Muscle of arm (tissue), 14 donors: ENCODE data around the gene AHSA1. TPM values are rescaled to one million over a fixed set of nuclear protein-coding genes. Genes with fewer than 3 reads are reported as not detected.
"Not testable (repeated sequence)": the region's sequence is repeated elsewhere in the genome, so short reads cannot be mapped to it uniquely, and the experiment has no call there.

Source experiments
- DNase-seq: peaks from one replicate; pipeline ENCODE4 v3.0.0-alpha.2; 2013
- long read RNA-seq, 11 donors: transcript quantifications; one replicate each; lab custom pipeline, GENCODE V29; 2026
- polyA plus RNA-seq, 12 donors: library from polyadenylated mRNA; unstranded; fragments of 120-200 nt; gene quantifications; one replicate each; pipeline ENCODE4 v1.2.1, GENCODE V29; 2013; ENCODE audit not compliant: insufficient read length in 12 of 12

The AHSA1 gene
- 100 to 1,000 TPM in 10 of 12 donors, 10 to 100 TPM in 1, not detected in 1; 95.4 to 171 (median 144) TPM for polyA plus RNA-seq
- long read RNA-seq, donor 1, transcript AHSA1-201 (9 exons, 1,402 nt) = major isoform, 21 of 29 reads
- long read RNA-seq, donor 1, partial matches to known transcripts = 6 of 29 reads
- long read RNA-seq, donor 1, other reads (novel, unspliced or antisense) = 0 of 29 reads
- long read RNA-seq, donor 2, transcript AHSA1-201 (9 exons, 1,402 nt) = major isoform, 33 of 39 reads
- long read RNA-seq, donor 2, partial matches to known transcripts = 0 of 39 reads
- long read RNA-seq, donor 2, other reads (novel, unspliced or antisense) = 0 of 39 reads
- long read RNA-seq, donor 3, transcript AHSA1-201 (9 exons, 1,402 nt) = major isoform, 19 of 26 reads
- long read RNA-seq, donor 3, transcript AHSA1-208 (2 exons, 832 nt) = minor isoform, 6 of 26 reads
- long read RNA-seq, donor 3, partial matches to known transcripts = 0 of 26 reads
- long read RNA-seq, donor 3, other reads (novel, unspliced or antisense) = 0 of 26 reads
- long read RNA-seq, donor 4, transcript AHSA1-201 (9 exons, 1,402 nt) = major isoform, 10 of 12 reads
- long read RNA-seq, donor 4, partial matches to known transcripts = 0 of 12 reads
- long read RNA-seq, donor 4, other reads (novel, unspliced or antisense) = 0 of 12 reads
- long read RNA-seq, donor 5, transcript AHSA1-201 (9 exons, 1,402 nt) = major isoform, 27 of 36 reads
- long read RNA-seq, donor 5, partial matches to known transcripts = 0 of 36 reads
- long read RNA-seq, donor 5, other reads (novel, unspliced or antisense) = 0 of 36 reads
- long read RNA-seq, donor 6, transcript AHSA1-201 (9 exons, 1,402 nt) = major isoform, 17 of 23 reads
- long read RNA-seq, donor 6, partial matches to known transcripts = 0 of 23 reads
- long read RNA-seq, donor 6, other reads (novel, unspliced or antisense) = 0 of 23 reads
- long read RNA-seq, donor 7, transcript AHSA1-201 (9 exons, 1,402 nt) = major isoform, 17 of 22 reads
- long read RNA-seq, donor 7, partial matches to known transcripts = 0 of 22 reads
- long read RNA-seq, donor 7, other reads (novel, unspliced or antisense) = 0 of 22 reads
- long read RNA-seq, donor 8, transcript AHSA1-201 (9 exons, 1,402 nt) = major isoform, 32 of 46 reads
- long read RNA-seq, donor 8, partial matches to known transcripts = 5 of 46 reads
- long read RNA-seq, donor 8, other reads (novel, unspliced or antisense) = 0 of 46 reads
- long read RNA-seq, donor 9, transcript AHSA1-201 (9 exons, 1,402 nt) = major isoform, 21 of 23 reads
- long read RNA-seq, donor 9, partial matches to known transcripts = 0 of 23 reads
- long read RNA-seq, donor 9, other reads (novel, unspliced or antisense) = 0 of 23 reads
- long read RNA-seq, donor 10, transcript AHSA1-201 (9 exons, 1,402 nt) = major isoform, 16 of 22 reads
- long read RNA-seq, donor 10, partial matches to known transcripts = 0 of 22 reads
- long read RNA-seq, donor 10, other reads (novel, unspliced or antisense) = 0 of 22 reads
- long read RNA-seq, donor 11, transcript AHSA1-201 (9 exons, 1,402 nt) = major isoform, 29 of 48 reads
- long read RNA-seq, donor 11, partial matches to known transcripts = 14 of 48 reads
- long read RNA-seq, donor 11, other reads (novel, unspliced or antisense) = 0 of 48 reads

DNA sequence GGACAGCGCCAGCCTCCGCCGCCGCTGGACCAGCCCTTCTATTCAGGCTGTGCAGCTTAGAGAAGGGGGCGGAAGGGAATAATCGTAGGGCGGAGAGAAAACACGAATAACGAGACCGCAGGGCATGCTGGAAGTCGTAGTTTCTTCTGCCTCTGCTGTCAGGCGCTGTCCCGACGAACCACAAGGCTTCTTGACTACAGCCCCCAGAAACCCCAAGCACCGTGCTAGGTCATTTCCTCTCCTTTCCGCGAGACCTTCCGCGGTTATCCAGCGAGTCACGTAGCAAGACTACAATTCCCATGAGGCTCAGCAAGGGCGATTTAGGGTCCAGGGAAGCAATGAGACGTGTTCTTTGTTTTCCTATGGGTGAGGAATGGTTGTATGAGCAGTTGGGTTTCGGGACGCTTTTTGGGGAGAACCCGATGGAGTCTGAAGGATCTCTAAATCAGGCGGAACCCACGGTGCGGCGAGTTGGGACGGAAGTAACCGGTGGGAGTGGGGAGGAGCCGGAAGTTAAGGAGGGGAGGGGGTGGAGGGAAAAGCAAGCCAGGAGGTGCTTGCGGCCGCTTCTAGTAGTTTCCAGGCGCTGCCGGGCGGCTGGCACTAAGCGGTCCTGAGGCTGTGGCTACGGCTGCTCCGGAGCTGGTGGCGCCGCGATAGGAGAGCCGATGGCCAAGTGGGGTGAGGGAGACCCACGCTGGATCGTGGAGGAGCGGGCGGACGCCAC, at the start of gene AHSA1, which contains the start of gene VIPAS39:
AHSA1 (plus strand) TSS at position 572 of the 727 bp plus-strand sequence; CDS start at position 669, 97 bp downstream.
VIPAS39 (minus strand) TSS at position 80 of the 727 bp plus-strand sequence. CDS start 3,499 bp downstream, outside the sequence.
- peak; percentile 98 for DNase-seq

DNA sequence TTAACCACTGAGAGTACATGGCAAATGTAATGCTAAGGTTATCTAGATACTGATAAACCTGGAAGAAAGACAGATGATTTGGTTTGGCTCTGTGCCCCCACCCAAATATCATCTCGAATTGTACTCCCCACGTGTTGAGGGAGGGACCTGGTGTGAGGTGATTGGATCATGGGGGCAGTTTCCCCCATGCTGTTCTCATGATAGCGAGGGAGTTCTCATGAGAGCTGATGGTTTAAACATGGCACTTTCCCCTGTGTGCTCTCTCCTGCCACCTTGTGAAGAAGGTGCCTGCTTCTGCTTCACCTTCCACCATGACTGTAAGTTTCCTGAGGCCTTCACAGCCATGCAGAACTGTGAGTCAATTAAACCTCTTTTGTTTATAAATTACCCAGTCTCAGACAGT, 48.8 kb upstream of the AHSA1 start:
- DNase-seq = no peak

DNA sequence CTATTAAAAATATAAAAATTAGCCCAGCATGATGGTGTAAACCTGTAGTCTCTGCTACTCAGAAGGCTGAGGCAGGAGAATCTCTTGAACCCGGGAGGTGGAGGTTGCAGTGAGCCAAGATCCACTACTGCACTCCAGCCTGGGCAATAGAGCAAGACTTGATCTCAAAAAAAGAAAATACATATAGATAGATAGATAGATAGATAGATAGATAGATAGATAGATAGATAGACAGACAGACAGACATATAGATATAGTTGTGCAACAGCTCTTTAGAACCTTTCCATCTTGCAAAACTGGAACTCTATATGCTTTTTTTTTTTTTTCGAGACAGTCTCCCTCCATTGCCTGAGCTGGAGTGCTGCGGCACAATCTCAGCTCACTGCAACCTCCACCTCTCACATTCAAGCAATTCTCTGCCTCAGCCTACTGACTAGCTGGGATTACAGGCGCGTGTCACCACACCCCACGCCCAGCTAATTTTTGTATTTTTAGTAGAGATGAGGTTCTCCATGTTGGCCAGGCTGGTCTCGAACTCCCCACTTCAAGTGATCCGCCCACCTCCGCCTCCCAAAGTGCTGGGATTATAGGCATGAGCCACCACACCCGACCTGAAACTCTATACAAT, 42.4 kb upstream of the AHSA1 start:
- DNase-seq = not testable (repeated sequence)

DNA sequence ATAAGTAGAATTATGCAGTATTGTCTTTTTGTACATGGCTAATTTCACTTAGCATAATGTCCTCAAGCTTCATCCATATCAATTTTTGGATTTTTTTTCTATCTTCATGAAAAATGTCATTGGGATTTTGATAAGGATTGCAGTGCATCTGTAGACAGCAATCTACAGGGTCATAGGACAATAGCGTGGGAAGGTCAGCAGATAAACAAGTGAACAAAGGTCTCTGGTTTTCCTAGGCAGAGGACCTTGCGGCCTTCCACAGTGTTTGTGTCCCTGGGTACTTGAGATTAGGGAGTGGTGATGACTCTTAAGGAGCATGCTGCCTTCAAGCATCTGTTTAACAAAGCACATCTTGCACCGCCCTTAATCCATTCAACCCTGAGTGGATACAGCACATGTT, 41.8 kb upstream of the AHSA1 start:
- DNase-seq = not testable (repeated sequence)

DNA sequence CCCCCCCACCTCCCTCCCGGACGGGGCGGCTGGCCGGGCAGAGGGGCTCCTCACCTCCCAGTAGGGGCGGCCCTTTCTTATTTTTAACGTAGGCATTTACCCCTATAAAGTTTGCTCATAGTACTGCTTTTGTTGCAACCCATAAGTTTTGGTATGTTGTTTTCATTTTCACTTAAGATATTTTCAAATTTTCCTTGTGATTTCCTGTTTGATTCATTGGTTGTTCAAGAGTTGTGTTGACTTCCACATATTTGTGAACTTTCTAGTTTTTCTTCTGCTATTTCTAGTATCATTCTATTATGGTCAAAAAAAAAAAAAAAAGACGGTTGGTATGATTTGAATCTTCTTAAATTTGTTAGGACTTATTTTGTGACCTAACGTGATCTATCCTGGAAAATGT, 41.1 kb upstream of the AHSA1 start:
- DNase-seq = no peak

DNA sequence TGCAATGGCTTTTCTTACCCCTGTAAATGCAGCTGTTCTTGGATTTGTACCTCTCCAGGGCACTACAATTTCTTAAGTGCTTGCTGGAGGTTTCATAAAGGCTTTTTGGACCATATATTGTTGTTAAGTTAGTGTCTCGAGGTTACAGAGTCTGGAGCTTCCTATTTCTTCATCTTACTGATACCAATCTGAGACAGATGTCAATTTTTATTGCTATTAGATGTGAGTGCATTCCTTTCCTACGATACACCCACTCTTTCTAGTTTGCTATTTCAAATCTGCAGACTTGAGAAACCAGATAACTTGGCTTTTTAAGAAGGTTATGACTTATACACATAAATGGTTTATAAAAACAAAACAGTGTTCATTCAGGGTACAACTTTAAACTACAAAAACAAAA, 36.7 kb upstream of the AHSA1 start:
- DNase-seq = no peak

DNA sequence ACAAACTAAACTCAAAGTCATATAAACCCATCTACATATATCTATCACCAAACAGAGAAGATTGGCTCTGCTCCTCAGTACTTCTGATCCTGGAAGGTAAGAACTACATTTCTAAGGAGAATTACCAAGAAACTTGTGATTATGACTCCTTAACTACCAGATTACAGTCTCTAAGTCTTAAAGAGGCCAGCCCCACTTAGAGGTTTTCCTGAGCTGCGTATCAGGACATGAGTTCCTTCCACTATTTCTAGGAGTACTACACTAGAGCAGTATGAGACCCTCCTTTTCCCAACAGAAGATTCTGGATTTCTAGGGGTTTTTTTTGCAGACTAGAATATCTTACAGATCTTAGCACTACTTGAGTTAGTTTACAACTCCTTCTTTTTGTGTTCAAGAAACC, 34.5 kb upstream of the AHSA1 start, which contains the start of gene NOXRED1:
NOXRED1 (minus strand) TSS at position 101 of the 400 bp plus-strand sequence. CDS start 634 bp downstream, outside the sequence.
- DNase-seq = no peak

DNA sequence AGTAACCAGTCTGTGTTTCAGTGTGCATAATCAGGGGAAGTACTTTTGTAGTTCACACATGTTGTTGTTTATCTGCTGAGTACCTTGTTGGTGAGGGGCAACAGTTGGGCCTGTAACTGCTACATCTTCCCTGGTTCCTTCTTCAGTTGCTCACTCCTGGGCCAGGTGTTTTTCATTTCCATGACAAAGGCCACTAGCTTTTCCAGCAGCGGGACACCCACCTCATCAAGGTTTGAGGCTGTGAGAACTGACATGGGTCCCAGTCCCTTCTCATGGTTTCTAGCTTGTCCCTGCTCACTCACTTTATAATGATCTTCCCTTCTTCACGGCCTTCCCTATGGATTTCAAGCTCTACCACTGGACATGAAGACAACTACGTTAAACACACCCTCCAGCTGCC, 33.0 kb upstream of the AHSA1 start:
- DNase-seq = no peak

DNA sequence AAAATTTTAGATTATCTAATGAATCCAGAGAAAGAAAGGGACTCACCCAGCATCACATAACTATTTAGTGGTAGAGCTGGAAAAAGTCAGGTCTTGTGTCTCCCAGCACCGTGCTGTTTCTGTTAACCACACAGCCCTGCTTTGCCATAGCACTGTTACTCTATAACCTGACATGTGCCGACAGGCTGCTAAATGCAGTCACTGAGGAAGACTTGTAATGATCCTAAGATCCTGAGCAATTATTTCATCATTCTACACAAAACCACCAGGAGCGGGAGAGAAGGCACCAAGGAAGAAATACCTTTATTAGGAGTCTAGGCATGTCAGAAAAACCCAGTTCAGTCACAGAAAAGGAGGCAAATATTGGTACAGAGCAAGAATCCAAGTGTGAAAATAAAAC, 31.5 kb upstream of the AHSA1 start:
- no peak for DNase-seq

DNA sequence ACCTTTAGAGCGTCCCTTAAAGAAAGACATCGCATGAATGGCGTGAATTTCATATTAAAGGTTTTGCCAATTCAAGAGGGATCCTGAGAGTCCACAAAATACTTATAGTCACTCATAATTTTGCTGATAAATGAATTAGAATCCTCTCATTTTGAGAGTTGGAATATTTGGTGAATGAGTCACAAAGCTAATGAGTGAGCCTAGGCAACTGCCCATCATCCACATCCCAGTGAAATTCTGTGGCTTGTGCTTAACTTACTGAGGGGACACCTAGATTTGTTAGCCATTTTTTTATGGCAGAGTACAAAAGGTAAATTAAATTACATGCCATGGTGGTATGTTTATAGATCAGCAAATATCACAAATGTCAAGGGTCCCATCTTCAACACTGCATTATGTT, 21.9 kb upstream of the AHSA1 start:
- DNase-seq = no peak

DNA sequence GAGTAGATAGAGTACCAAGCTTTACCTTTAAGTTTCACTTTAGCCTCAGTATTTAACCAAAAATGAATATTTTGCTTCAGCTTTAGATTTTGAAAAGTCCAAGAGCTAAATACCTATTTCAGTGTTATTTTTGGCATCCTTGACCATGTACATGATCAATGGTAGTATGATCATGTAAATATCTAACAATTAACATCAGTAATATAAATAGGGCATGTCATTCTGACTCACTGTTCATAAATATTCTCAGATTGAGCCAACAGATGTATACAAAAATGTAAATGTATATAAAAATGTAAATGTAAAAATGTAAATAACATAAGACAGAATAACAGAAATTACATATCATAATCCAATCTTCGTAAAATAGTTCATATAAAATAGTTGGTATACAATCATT, 19.3 kb upstream of the AHSA1 start:
- DNase-seq = no peak

DNA sequence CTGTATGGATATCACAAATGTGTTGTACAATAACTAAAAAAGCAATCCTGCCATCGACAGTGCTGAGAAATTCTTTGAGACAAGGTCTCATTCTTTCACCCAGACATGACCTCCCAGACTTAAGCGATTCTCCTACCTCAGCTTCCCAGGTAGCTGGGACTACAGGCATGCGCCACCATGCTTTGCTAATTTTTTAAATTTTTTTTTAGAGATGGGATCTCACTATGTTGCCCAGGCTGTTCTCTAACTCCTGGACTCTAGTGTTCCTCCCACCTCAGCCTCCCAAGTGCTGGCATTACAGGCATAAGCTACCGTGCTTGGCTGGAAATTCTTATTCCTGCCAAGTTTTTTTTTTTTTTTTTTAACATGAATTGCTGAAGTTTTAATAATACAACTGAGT, 18.0 kb upstream of the AHSA1 start:
- DNase-seq = no peak

DNA sequence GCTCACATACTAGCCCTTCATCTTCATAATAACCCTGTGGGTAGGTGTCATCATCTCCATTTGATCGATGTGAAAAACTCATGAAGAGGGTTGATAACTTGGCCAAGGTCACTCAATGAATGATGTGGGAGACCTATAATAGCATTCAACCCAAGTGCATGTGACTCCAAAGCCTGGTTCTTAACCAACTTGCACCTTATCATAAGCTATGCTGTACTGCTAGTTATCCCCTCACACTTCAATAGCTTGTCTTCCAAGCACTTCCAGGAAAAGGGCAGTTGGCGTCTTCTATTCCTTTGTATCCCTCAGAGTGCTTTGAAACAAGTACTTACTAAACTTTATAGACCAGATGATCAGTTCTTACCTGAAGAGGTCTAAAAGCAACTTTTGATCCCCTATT, 15.7 kb upstream of the AHSA1 start:
- DNase-seq = no peak

DNA sequence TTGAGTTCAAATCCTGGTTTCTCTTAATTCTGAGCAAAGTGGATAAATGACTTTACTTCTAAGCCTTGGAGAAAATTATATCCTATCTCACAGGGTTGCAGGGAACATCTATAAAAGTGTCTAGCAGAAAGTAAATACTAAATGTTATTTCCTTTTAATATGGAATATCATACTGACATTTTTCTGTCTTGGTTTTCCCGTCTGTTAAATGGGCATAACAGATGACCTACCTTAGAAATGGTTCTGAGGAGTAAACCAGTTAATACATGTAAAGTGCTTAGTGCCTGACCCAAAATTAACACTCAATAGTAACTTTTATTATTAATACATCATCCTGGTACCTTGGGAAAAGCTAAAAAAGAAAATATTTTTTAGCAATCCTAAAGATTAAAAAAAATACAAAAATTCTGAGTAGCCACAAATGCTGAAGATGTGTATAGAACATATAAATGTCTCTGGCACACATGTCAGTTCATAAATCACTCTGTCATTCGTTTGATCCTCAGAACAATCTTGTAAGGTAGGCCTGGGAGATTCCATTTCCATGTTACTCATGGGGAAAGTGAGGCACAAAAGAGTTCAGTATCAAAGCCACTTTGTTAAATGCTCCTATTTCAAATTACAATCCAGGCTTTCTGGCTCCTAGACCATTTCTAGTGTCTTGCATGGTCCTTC, 1.8 kb upstream of the AHSA1 start:
- no peak for DNase-seq

DNA sequence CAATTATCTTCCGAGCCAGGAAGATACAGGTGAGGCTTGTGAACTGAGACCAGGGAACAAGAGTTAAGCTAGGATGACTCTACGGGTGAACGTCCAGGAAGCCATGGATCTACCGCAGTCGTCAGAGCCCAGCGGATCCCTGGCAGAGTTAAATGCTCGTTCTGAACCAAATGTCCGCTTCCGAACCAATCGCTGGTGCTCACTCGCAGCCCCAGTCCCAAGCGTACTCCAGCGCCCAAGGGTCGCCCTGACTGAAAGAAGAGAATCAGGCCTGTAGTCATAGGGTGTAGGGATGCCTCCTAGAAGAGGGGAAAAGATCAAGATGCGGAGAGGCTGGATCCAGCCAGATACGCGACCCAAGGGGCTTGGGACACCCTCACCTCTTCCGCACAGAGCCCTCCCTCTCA, 775 bp upstream of the AHSA1 start:
- no peak for DNase-seq

DNA sequence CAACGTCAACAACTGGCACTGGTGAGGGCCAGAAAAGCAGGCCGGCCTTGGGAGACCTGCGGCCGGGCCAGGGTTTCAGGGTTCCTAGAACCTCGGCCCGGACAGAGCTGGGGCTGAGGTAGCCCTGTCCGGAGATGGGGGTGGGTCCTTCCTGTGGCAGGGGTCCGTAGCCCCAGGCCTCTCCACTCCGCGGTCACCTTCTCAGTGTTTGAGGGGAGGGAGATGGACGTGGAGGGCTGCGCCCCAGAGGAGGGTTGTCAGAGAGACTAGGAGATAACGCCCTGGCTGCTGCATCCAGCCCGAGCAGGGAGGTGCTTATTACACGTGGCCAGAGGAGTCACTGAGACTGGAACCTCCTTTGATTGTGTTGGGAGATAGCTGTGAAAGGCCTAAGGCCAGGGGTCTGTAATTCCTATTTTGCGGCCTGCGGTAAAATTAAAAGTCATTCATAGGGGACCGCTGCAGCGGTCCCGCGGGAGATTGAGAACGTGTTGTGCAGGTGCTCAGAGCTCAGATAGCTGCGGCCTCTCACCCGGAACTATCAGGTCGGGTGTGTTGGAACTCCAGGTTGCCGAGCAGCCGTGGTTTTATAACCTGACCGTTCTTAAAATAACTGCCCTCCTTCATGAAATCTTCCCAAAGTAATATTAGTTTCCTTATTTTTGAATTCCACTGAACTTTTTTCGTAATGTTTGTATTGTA, 507 bp downstream of the AHSA1 start:
- DNase-seq = peak; percentile 31

DNA sequence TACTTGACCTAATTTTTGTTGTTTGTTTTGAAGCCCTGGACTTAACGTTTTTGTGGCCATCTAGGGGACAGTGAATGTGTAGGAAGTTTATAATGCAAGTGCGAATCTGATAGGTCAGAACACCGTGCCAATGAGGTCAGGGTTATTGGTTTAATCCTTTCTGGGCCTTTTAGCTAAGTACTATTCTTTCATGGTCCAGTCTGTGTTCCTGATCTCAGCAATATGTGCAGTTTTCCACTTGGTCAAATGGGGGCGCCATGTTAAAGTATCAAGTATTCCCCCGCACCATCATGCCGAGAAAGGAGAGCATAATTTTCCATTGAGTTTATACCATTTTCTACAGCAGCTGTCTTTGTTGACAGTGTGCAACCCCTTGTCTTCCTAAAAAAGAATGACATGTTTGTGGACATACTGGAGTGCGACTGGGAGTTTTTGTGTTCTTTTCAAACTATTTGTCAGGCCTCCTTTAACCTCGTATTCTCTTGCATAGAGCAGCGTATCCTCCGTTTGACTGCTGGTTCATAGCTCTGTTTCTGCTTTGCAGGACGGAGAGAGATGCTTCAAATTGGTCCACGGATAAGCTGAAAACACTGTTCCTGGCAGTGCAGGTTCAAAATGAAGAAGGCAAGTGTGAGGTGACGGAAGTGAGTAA, 1.3 kb downstream of the AHSA1 start:
- peak; percentile 30 for DNase-seq

DNA sequence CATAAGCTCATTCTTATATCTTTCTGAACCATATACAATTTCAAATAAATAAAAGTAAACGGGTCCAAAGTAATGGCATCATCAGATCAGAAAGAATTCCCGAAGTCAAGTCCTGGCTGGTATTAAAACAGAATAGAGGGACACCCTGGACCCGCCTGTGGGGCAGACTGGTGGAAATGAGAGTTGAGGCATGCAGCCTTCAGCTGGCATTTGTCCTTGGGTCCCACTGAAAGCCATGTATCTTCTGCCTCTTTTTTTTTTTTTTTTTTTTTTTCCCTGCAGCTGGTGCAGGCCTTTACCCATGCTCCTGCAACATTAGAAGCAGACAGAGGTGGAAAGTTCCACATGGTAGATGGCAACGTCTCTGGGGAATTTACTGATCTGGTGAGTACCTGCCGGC, 9.9 kb downstream of the AHSA1 start:
- no peak for DNase-seq
